B cell (primary cell): Measurements from ENCODE around the gene GIPR. TPM values are rescaled to one million over a fixed set of nuclear protein-coding genes. Genes with fewer than 3 reads are reported as not detected.

Experiments
- ATAC-seq: fragments of 200-7000 bp; cut with Tn5 transposase; one replicate; pipeline ENCODE4 v1.10.0; 2021; ENCODE audit warnings: low read depth, mild to moderate bottlenecking, moderate number of reproducible peaks, moderate library complexity
- CTCF ChIA-PET: fragments of 350-600 bp; sonication (Branson Sonifier 250); formaldehyde crosslinking; loops from one replicate; lab custom pipeline; 2021; ENCODE audit warnings: antibody characterized with exemption, inconsistent platforms; lab: Charles Lee
- POLR2A ChIA-PET: fragments of 350-600 bp; sonication (Branson Sonifier 250); formaldehyde crosslinking; loops from one replicate; lab custom pipeline; 2021; ENCODE audit warnings: antibody characterized with exemption; lab: Charles Lee
- DNase-seq: peaks from one replicate; pipeline ENCODE4 v3.0.0; 2013
- H2AFZ ChIP-seq: 2 replicates; pipeline ENCODE4 v1.6.1; 2012; ENCODE audit warnings: mild to moderate bottlenecking, low read depth, low read length; ENCODE audit not compliant: insufficient read depth, poor library complexity, severe bottlenecking
- H3K27ac ChIP-seq, 2 donors: 1 replicate in 1 of 2; 2 replicates in 1 of 2; pipeline ENCODE4 v1.5.1; 2012 to 2013; ENCODE audit warnings: low read length in 2 of 2, mild to moderate bottlenecking in 2 of 2, moderate library complexity in 1 of 2
- H3K27me3 ChIP-seq, 4 experiments: fragments of 200-600 bp in 1 of 4; sonication (generic) in 1 of 4; replicated peaks in 1 of 4; 1 replicate in 2 of 4; 2 replicates in 2 of 4; pipeline versions ENCODE4 v1.6.1 to v1.7.0; 2013 to 2016; ENCODE audit warnings: low read length in 3 of 4, mild to moderate bottlenecking in 2 of 4, mixed read lengths in 1 of 4, moderate library complexity in 1 of 4; ENCODE audit not compliant: insufficient read depth in 4 of 4, control insufficient read depth in 3 of 4; ENCODE audit errors: control extremely low read depth in 1 of 4
- H3K36me3 ChIP-seq, 2 experiments: replicated peaks in 1 of 2; 1 replicate in 1 of 2; 2 replicates in 1 of 2; pipeline versions ENCODE4 v1.6.1 to v1.7.1; 2013; ENCODE audit warnings: low read length in 1 of 2; ENCODE audit not compliant: insufficient read depth in 2 of 2, control insufficient read depth in 1 of 2; ENCODE audit errors: control extremely low read depth in 1 of 2, extremely low read depth in 1 of 2
- H3K4me1 ChIP-seq, 2 donors: fragments of 200-600 bp in 1 of 2; sonication (generic) in 1 of 2; 1 replicate in 1 of 2; 2 replicates in 1 of 2; pipeline versions ENCODE4 v1.5.1 to v1.6.1; 2013 to 2017; ENCODE audit warnings: low read length in 2 of 2; ENCODE audit not compliant: control insufficient read depth in 2 of 2, insufficient read depth in 2 of 2
- H3K4me2 ChIP-seq: replicated peaks from 2 replicates; pipeline ENCODE3; 2012; ENCODE audit warnings: mild to moderate bottlenecking, low read depth, low read length; ENCODE audit not compliant: poor library complexity, severe bottlenecking
- H3K4me3 ChIP-seq, 5 experiments: fragments of 200-600 bp in 1 of 5; sonication (generic) in 1 of 5; 1 replicate in 3 of 5; 2 replicates in 2 of 5; pipeline versions ENCODE4 v1.5.1 to v1.7.0; 2011 to 2016; ENCODE audit warnings: low read length in 4 of 5, mild to moderate bottlenecking in 4 of 5, low read depth in 2 of 5, control low read depth in 1 of 5, moderate library complexity in 1 of 5; ENCODE audit not compliant: insufficient read depth in 1 of 5; ENCODE audit errors: control extremely low read depth in 1 of 5, extremely low read depth in 1 of 5
- H3K79me2 ChIP-seq: fragments of 200-600 bp; sonication (generic); one replicate; pipeline ENCODE4 v1.6.0; 2016; ENCODE audit warnings: low read length; ENCODE audit not compliant: control insufficient read depth, insufficient read depth
- H3K9ac ChIP-seq: fragments of 200-600 bp; sonication (generic); 2 replicates; pipeline ENCODE4 v1.6.1; 2017; ENCODE audit warnings: mild to moderate bottlenecking, low read length, moderate library complexity
- H3K9me3 ChIP-seq, 3 donors: one replicate each; pipeline versions ENCODE4 v1.6.1 to v1.7.1; 2013; ENCODE audit warnings: low read length in 2 of 3; ENCODE audit not compliant: control insufficient read depth in 2 of 3, insufficient read depth in 1 of 3; ENCODE audit errors: control extremely low read depth in 1 of 3
- H4K20me1 ChIP-seq: 2 replicates; pipeline ENCODE4 v1.6.0; 2012; ENCODE audit warnings: mild to moderate bottlenecking, low read length; ENCODE audit not compliant: insufficient read depth, control insufficient read depth, poor library complexity, severe bottlenecking
- H3K27ac Mint-ChIP-seq: one replicate; pipeline ENCODE4 v1.8.0; 2021; ENCODE audit warnings: mixed read lengths
- H3K27me3 Mint-ChIP-seq: one replicate; pipeline ENCODE4 v1.8.0; 2021; ENCODE audit warnings: mixed read lengths
- H3K4me1 Mint-ChIP-seq: one replicate; pipeline ENCODE4 v1.8.0; 2021; ENCODE audit warnings: mixed read lengths
- H3K4me3 Mint-ChIP-seq: one replicate; pipeline ENCODE4 v1.8.0; 2021; ENCODE audit warnings: mixed read lengths
- H3K9me3 Mint-ChIP-seq: one replicate; pipeline ENCODE4 v1.8.0; 2022; ENCODE audit warnings: mixed read lengths; ENCODE audit not compliant: insufficient read depth
- EZH2 ChIP-seq: IDR thresholded peaks from 2 replicates; pipeline ENCODE4 v1.6.1; 2012; ENCODE audit warnings: borderline replicate concordance, low read depth, mild to moderate bottlenecking, moderate library complexity, low read length; ENCODE audit not compliant: insufficient read depth, poor library complexity, severe bottlenecking
- WGBS: methylation state at CpG from one replicate; pipeline ENCODE4 v1.1.5; 2013; ENCODE audit warnings: missing lambda C conversion rate; ENCODE audit not compliant: insufficient coverage; 5-methylcytosine and 5-hydroxymethylcytosine counted together
- intact Hi-C: fragments of 100-400 bp; cut with micrococcal nuclease; formaldehyde crosslinking; loops from one replicate; pipeline ENCODE4 v1.10.0; 2022
- polyA plus RNA-seq: library from polyadenylated mRNA; depleted of rRNA; stranded (reverse); fragments of >200 nt; gene quantifications from 2 replicates; pipeline ENCODE4 v1.2.3, GENCODE V29; 2012
- total RNA-seq, 2 donors: library from RNA; stranded (reverse); fragments of 120-200 nt in 1 of 2; gene quantifications; 1 replicate in 1 of 2; 2 replicates in 1 of 2; pipeline versions ENCODE4 v1.2.3 to v1.2.4, GENCODE V29; 2013 to 2022
- TF ChIP-seq, protein P1 (sequence below): fragments of 200-600 bp; IDR thresholded peaks from one replicate; pipeline ENCODE4 v1.8.0; 2022; ENCODE audit warnings: antibody characterized with exemption, mild to moderate bottlenecking

The GIPR gene
- total and polyA plus RNA-seq, 2 donors (not counting 1 experiment from before 2014, with no cell fraction given) = 0.43 to 2.3 TPM

DNA sequence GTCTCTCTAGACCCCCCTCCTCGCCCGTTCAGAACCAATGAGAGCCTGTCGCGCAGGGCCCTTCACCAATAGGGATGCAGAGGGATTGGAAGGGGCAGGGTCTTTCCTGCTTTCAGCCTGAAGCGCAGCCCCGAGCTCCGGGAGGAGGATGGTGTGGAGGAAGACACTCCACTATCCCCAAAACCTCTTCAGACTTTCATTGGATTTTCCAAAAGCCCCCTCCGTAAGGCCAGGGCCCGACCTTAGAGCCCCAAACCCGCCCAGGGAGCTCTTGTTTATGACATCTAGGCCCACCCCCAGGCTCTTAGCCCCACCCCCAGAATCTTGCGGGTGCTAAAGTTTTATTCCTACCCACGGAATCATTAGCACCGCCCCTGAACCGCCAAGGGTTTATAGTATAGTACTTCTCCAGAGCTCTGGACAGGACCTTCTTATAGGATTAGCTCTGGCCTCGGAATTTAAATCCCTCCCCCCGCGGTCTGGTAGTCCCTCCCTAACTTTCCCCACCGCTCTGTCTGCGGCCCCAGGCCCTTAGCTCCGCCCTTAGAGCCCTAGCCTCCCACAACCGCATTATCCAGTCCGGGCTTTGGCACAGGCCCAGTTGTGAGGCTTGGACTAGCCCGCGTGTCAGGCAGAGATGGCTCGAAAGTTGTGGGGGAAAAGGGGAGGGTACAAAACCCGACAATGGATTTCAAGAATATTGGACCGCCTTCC is 22.2 kb upstream of the GIPR start:
- Histone ChIP-seq H3K9ac (peak overlapping the region; percentile 49), H3K4me1 (peaks cover 33 to 49% of the 10 kb centered on the region in 2 donors), H3K9me3 (peaks cover 0 to 2% (median 0%) of the 10 kb centered on the region in 3 donors), H3K27ac (no peak overlapping the region), H3K4me2 (peak overlapping the region; percentile 73), H2AFZ (peak overlapping the region; percentile 66), H3K79me2 (no peaks in the 10 kb centered on the region), H3K4me3 (peak overlapping the region; percentile 37 to 48 (median 47)), H3K36me3 (no peaks in the 10 kb centered on the region), H4K20me1 (no peaks in the 10 kb centered on the region), H3K27me3 (peaks cover 0 to 13% (median 5%) of the 10 kb centered on the region in 4 experiments)
- Mint-ChIP-seq H3K9me3 (peaks cover 3% of the 10 kb centered on the region), H3K4me1 (peaks cover 41% of the 10 kb centered on the region), H3K27ac (peak overlapping the region; percentile 61), H3K27me3 (peaks cover 8% of the 10 kb centered on the region), H3K4me3 (peak overlapping the region; percentile 84)
- ChIA-PET POLR2A (interaction anchor here (0.5 to 1.2 kb wide), 6 partner anchors 23 to 305 kb away, joined by 3 to 5 read pairs (median 3); partner anchors contain the start of genes QPCTL, SNRPD2 and VASP), CTCF (interaction anchor here (0.5 to 1.3 kb wide), 6 partner anchors 33 to 152 kb away, joined by 3 to 5 read pairs (median 3); partner anchors contain the start of gene QPCTL)
- TF ChIP-seq EZH2 = no peak
- TF ChIP-seq, protein P1, sequence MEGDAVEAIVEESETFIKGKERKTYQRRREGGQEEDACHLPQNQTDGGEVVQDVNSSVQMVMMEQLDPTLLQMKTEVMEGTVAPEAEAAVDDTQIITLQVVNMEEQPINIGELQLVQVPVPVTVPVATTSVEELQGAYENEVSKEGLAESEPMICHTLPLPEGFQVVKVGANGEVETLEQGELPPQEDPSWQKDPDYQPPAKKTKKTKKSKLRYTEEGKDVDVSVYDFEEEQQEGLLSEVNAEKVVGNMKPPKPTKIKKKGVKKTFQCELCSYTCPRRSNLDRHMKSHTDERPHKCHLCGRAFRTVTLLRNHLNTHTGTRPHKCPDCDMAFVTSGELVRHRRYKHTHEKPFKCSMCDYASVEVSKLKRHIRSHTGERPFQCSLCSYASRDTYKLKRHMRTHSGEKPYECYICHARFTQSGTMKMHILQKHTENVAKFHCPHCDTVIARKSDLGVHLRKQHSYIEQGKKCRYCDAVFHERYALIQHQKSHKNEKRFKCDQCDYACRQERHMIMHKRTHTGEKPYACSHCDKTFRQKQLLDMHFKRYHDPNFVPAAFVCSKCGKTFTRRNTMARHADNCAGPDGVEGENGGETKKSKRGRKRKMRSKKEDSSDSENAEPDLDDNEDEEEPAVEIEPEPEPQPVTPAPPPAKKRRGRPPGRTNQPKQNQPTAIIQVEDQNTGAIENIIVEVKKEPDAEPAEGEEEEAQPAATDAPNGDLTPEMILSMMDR = no peak
- 2% methylated on average over 10 of the region's 27 CpGs for WGBS
- intact Hi-C loops = no loop called here
- peak; percentile 52 for ATAC-seq
- DNase-seq = peak; percentile 89

DNA sequence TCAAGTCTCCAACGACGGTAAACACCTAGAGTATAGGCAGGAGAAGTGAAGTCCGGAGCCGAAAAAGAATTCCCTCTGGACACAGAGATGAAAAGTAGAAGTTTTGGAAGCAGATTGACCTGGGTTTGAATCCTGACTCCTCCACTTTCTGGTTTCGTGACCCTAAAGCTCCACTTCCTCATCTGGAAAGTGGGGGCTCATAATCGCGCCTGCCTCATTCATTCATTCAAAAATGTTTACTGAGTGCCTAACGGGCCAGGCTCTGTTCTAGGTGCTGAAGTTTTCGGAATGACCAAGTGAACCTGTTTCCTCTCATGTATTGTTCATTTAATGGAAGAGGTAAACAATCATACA is 21.7 kb upstream of the GIPR start:
- TF ChIP-seq EZH2 = no peak
- TF ChIP-seq, protein P1 = no peak
- no peak for ATAC-seq
- Histone ChIP-seq H3K27me3 (peaks cover 0 to 13% (median 5%) of the 10 kb centered on the region in 4 experiments), H2AFZ (peak overlapping the region; percentile 66), H3K4me1 (peaks cover 27 to 44% of the 10 kb centered on the region in 2 donors), H3K9ac (peak overlapping the region; percentile 49), H3K79me2 (no peaks in the 10 kb centered on the region), H3K4me3 (peak overlapping the region in 4 of 5 experiments; percentile 41 to 48 (median 48)), H3K9me3 (no peaks in the 10 kb centered on the region), H4K20me1 (no peaks in the 10 kb centered on the region), H3K36me3 (no peaks in the 10 kb centered on the region), H3K4me2 (peak overlapping the region; percentile 73), H3K27ac (no peak overlapping the region)
- H3K27me3 Mint-ChIP-seq = peaks cover 9% of the 10 kb centered on the region
- H3K9me3 Mint-ChIP-seq = peaks cover under 1% of the 10 kb centered on the region
- H3K27ac Mint-ChIP-seq = peak overlapping the region; percentile 34
- WGBS = 0% methylated on average over 1 of the region's 9 CpGs
- POLR2A ChIA-PET = interaction anchor here (0.5 to 1.0 kb wide), 3 partner anchors 34 to 305 kb away, joined by 3 to 5 read pairs (median 3); partner anchors contain the start of gene VASP
- no peak for DNase-seq
- intact Hi-C loops = no loop called here
- H3K4me3 Mint-ChIP-seq = peak overlapping the region; percentile 84
- CTCF ChIA-PET = interaction anchor here (0.5 to 1.3 kb wide), 5 partner anchors 33 to 152 kb away, joined by 3 to 5 read pairs (median 3); partner anchors contain the start of gene QPCTL
- peaks cover 35% of the 10 kb centered on the region for H3K4me1 Mint-ChIP-seq
